Measurements from ENCODE around the gene NEGR1.
A peak's percentile ranks its signal among the peaks of the same experiment; 100 is the strongest.

Gene NEGR1

DNA sequence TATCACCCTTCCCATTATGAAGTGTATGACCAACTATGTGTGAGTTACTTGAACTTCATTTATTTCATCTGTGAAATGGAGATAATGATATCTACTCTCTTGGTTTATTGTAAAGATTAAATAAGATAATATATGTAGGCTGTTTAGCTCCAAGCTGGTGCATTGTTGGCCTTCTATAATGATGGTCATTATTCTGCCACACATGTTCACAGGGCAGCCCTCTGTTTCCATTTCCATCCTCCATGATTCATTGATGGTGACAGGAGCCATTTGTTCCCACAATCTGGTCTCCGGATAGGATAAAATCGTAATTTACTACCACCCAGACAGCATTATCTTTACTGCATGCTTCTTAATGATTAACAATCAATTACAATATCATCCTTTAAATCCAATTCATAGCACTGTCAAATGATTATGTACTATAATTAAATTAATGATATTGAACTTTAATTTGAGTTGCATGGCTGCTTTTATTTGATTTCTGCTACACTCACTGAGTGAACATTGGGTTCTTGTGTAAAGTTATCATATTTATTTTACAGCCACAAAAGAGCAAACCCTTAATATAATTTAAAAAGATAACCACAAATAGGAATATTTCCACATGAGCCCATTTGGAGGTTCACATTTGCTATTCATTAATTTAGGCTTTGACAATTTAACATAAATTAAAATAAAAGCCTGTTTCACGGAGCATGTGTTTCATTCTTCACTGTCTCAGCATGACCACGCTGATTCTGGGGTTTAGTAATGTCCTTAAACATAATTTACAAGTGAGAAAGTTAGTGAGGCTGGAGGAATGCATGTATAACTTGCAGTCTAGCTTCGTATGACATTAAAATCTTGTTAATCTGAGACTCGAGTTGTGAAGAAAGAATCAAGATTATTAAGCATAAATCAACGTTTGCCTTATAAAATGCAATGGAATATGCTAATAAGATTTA lies 605.1 kb downstream of the NEGR1 start:
- H3K4me3 ChIP-seq (ENCODE audit: low read depth, low read length), result no peak overlapping the region
- no peak for DNase-seq (ENCODE audit: low read depth)
- TF ChIP-seq, protein P1, sequence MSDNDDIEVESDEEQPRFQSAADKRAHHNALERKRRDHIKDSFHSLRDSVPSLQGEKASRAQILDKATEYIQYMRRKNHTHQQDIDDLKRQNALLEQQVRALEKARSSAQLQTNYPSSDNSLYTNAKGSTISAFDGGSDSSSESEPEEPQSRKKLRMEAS (IDR thresholded peaks at IDR 0.05; ENCODE audit: low read depth, low read length), result no peak
- TF ChIP-seq POLR2A (IDR thresholded peaks at IDR 0.05; ENCODE audit: extremely low read depth, insufficient read length), result no peak
- TF ChIP-seq, protein P2, sequence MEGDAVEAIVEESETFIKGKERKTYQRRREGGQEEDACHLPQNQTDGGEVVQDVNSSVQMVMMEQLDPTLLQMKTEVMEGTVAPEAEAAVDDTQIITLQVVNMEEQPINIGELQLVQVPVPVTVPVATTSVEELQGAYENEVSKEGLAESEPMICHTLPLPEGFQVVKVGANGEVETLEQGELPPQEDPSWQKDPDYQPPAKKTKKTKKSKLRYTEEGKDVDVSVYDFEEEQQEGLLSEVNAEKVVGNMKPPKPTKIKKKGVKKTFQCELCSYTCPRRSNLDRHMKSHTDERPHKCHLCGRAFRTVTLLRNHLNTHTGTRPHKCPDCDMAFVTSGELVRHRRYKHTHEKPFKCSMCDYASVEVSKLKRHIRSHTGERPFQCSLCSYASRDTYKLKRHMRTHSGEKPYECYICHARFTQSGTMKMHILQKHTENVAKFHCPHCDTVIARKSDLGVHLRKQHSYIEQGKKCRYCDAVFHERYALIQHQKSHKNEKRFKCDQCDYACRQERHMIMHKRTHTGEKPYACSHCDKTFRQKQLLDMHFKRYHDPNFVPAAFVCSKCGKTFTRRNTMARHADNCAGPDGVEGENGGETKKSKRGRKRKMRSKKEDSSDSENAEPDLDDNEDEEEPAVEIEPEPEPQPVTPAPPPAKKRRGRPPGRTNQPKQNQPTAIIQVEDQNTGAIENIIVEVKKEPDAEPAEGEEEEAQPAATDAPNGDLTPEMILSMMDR (IDR thresholded peaks at IDR 0.05; ENCODE audit: low read depth, low read length), result no peak
- TF ChIP-seq MYC (IDR thresholded peaks at IDR 0.05; ENCODE audit: low read depth, low read length), result no peak

DNA sequence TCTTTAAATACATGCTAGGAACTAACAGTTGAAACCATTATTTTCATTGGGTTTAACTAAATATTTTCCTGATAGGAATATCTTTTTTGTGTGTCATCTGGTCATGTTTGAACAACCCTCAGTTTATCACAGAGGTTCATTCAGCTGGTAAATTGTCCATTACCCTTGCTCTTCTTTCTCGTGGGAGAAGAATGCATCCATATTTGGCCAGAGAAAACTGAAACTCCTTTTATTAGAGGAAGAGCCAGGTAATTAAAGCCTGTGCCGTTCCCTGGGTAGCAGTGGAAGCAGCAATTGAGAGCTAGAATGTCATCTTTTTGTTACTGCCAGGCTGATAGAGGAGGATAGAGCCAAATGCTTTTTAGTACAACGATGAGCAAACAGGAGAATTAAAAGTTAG lies 614.3 kb downstream of the NEGR1 start:
- H3K4me3 ChIP-seq (ENCODE audit: low read depth, low read length), result no peak overlapping the region
- DNase-seq (ENCODE audit: low read depth), result no peak
- no peak for TF ChIP-seq MYC (IDR thresholded peaks at IDR 0.05; ENCODE audit: low read depth, low read length)
- no peak for TF ChIP-seq POLR2A (IDR thresholded peaks at IDR 0.05; ENCODE audit: extremely low read depth, insufficient read length)
- TF ChIP-seq, protein P1 (IDR thresholded peaks at IDR 0.05; ENCODE audit: low read depth, low read length), result no peak
- TF ChIP-seq, protein P2 (IDR thresholded peaks at IDR 0.05; ENCODE audit: low read depth, low read length), result no peak

DNA sequence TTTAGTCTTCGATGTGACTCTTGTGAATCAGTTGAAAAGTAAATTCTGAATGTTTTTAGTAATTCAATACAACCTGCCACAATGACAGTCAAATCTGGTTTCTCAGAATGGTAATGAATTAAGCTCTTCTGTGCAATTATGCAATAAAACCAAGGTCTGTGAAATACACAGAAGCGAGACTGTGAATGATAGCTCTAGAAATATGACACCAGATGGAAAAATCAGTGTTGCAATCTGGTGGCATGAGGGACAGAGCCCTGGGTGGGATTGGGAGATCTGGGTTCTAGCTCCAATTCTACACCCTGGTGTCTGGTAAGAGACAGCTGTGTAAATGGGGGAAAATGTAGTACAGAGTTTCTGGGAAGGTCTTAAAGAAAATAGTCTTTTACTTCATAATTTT lies 615.1 kb downstream of the NEGR1 start:
- no peak overlapping the region for H3K4me3 ChIP-seq (ENCODE audit: low read depth, low read length)
- TF ChIP-seq, protein P1 (IDR thresholded peaks at IDR 0.05; ENCODE audit: low read depth, low read length), result no peak
- TF ChIP-seq MYC (IDR thresholded peaks at IDR 0.05; ENCODE audit: low read depth, low read length) (no peak), POLR2A (IDR thresholded peaks at IDR 0.05; ENCODE audit: extremely low read depth, insufficient read length) (no peak)
- TF ChIP-seq, protein P2 (IDR thresholded peaks at IDR 0.05; ENCODE audit: low read depth, low read length), result no peak
- peak; percentile 32 for DNase-seq (ENCODE audit: low read depth)

DNA sequence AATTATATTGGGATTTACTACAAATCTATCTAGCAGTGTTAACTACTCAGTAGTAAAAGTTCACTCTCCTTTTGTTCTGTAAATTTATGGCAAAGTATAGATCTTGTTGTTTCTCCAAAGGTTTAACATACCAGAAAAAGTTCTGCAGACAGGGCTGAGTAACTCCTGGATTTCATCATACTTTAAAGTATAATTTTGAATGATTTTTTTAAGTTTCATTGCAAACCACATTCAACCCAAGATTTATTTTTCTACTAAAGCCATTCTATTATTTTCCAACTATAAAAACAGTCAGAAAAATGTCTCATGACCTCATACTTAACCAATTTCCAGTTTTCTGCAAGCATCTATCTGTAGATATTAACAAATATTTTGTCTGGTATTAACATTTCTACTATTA lies 615.7 kb downstream of the NEGR1 start:
- no peak overlapping the region for H3K4me3 ChIP-seq (ENCODE audit: low read depth, low read length)
- no peak for DNase-seq (ENCODE audit: low read depth)
- TF ChIP-seq, protein P2 (IDR thresholded peaks at IDR 0.05; ENCODE audit: low read depth, low read length), result no peak
- TF ChIP-seq POLR2A (IDR thresholded peaks at IDR 0.05; ENCODE audit: extremely low read depth, insufficient read length), result no peak
- TF ChIP-seq, protein P1 (IDR thresholded peaks at IDR 0.05; ENCODE audit: low read depth, low read length), result no peak
- no peak for TF ChIP-seq MYC (IDR thresholded peaks at IDR 0.05; ENCODE audit: low read depth, low read length)

DNA sequence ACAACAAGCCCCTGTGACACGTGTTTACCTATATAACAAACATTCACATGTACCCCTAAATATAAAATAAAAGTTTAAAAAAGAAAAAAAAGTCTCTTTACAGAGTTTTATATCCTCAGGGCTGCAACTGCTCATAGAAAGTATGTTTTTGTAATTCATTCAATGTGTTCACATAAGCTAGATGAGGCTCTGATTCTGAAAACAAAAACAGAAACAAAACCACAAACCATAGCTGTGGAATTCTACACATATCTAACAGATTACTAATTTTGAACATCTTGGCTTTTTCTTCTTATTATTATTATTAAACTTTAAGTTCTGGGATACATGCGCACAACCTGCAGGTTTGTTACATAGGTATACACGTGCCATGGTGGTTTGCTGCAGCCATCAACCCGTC lies 621.9 kb downstream of the NEGR1 start:
- TF ChIP-seq, protein P1 (IDR thresholded peaks at IDR 0.05; ENCODE audit: low read depth, low read length), result no peak
- TF ChIP-seq MYC (IDR thresholded peaks at IDR 0.05; ENCODE audit: low read depth, low read length) (no peak), POLR2A (IDR thresholded peaks at IDR 0.05; ENCODE audit: extremely low read depth, insufficient read length) (no peak)
- TF ChIP-seq, protein P2 (IDR thresholded peaks at IDR 0.05; ENCODE audit: low read depth, low read length), result no peak
- no peak overlapping the region for H3K4me3 ChIP-seq (ENCODE audit: low read depth, low read length)
- DNase-seq (ENCODE audit: low read depth), result no peak

Measured in NB4 (cell line).